CD4-positive, CD25-positive, alpha-beta regulatory T cell (primary cell): ENCODE data around the gene CHST1. TPM values are rescaled to one million over a fixed set of nuclear protein-coding genes. Genes with fewer than 3 reads are reported as not detected.

Experiments used
- ATAC-seq, 2 donors: fragments of 150-1000 bp; cut with Tn5 transposase; one replicate each; pipeline ENCODE4 v1.10.0; 2021; ENCODE audit warnings: low read depth in 2 of 2, moderate number of reproducible peaks in 2 of 2, moderate library complexity in 1 of 2
- DNase-seq, 3 donors: peaks; one replicate each; pipeline versions ENCODE4 v3.0.0 to v3.0.0-alpha.2; 2012 to 2022; ENCODE audit warnings: mixed read lengths in 1 of 3
- H3K27ac ChIP-seq: one replicate; pipeline ENCODE4 v1.7.0; 2013; ENCODE audit warnings: mild to moderate bottlenecking, low read length; ENCODE audit not compliant: insufficient read depth, poor library complexity, severe bottlenecking
- H3K27me3 ChIP-seq: one replicate; pipeline ENCODE4 v1.7.0; 2013; ENCODE audit warnings: low read length; ENCODE audit not compliant: control insufficient read depth, insufficient read depth
- H3K36me3 ChIP-seq: one replicate; pipeline ENCODE4 v1.7.0; 2013; ENCODE audit warnings: mild to moderate bottlenecking, low read length, moderate library complexity; ENCODE audit not compliant: control insufficient read depth, insufficient read depth
- H3K4me1 ChIP-seq: 2 replicates; pipeline ENCODE4 v1.7.0; 2013; ENCODE audit warnings: mild to moderate bottlenecking, low read length; ENCODE audit not compliant: insufficient read depth, control insufficient read depth, poor library complexity, severe bottlenecking
- H3K4me3 ChIP-seq: one replicate; pipeline ENCODE4 v1.7.0; 2013; ENCODE audit warnings: low read depth, mild to moderate bottlenecking, low read length, moderate library complexity
- H3K9me3 ChIP-seq, 2 experiments: 1 replicate in 1 of 2; 2 replicates in 1 of 2; pipeline ENCODE4 v1.7.0; 2013; ENCODE audit warnings: low read length in 2 of 2, mild to moderate bottlenecking in 1 of 2, moderate library complexity in 1 of 2; ENCODE audit not compliant: control insufficient read depth in 2 of 2
- H3K27ac Mint-ChIP-seq, 3 donors: one replicate each; pipeline ENCODE4 v1.8.0; 2020 to 2022; ENCODE audit warnings: mild to moderate bottlenecking in 3 of 3, mixed read lengths in 3 of 3, moderate library complexity in 2 of 3
- H3K27me3 Mint-ChIP-seq: one replicate; pipeline ENCODE4 v1.8.0; 2022; ENCODE audit warnings: mild to moderate bottlenecking, mixed read lengths
- H3K36me3 Mint-ChIP-seq: one replicate; pipeline ENCODE4 v1.8.0; 2020; ENCODE audit warnings: mixed read lengths
- H3K4me1 Mint-ChIP-seq, 4 donors: one replicate each; pipeline ENCODE4 v1.8.0; 2020 to 2022; ENCODE audit warnings: mixed read lengths in 4 of 4, mild to moderate bottlenecking in 1 of 4
- H3K4me3 Mint-ChIP-seq, 4 donors: one replicate each; pipeline ENCODE4 v1.8.0; 2020 to 2022; ENCODE audit warnings: mild to moderate bottlenecking in 4 of 4, mixed read lengths in 4 of 4, moderate library complexity in 3 of 4
- H3K9me3 Mint-ChIP-seq, 7 donors: one replicate each; pipeline ENCODE4 v1.8.0; 2020 to 2022; ENCODE audit warnings: mixed read lengths in 7 of 7, mild to moderate bottlenecking in 3 of 7, moderate library complexity in 2 of 7
- polyA plus RNA-seq, 4 donors: library from polyadenylated mRNA; unstranded; fragments of 300-500 nt; fragmentation: Illumina TruSeq; gene quantifications; one replicate each; pipeline ENCODE4 v1.2.3, GENCODE V29; 2021
- total RNA-seq: library from RNA; stranded (reverse); gene quantifications from one replicate; pipeline ENCODE4 v1.2.3, GENCODE V29; 2022

CHST1 gene
- total and polyA plus RNA-seq, 5 donors from 2014 or later, result 0.10 to 0.47 TPM; not detected in 3

DNA sequence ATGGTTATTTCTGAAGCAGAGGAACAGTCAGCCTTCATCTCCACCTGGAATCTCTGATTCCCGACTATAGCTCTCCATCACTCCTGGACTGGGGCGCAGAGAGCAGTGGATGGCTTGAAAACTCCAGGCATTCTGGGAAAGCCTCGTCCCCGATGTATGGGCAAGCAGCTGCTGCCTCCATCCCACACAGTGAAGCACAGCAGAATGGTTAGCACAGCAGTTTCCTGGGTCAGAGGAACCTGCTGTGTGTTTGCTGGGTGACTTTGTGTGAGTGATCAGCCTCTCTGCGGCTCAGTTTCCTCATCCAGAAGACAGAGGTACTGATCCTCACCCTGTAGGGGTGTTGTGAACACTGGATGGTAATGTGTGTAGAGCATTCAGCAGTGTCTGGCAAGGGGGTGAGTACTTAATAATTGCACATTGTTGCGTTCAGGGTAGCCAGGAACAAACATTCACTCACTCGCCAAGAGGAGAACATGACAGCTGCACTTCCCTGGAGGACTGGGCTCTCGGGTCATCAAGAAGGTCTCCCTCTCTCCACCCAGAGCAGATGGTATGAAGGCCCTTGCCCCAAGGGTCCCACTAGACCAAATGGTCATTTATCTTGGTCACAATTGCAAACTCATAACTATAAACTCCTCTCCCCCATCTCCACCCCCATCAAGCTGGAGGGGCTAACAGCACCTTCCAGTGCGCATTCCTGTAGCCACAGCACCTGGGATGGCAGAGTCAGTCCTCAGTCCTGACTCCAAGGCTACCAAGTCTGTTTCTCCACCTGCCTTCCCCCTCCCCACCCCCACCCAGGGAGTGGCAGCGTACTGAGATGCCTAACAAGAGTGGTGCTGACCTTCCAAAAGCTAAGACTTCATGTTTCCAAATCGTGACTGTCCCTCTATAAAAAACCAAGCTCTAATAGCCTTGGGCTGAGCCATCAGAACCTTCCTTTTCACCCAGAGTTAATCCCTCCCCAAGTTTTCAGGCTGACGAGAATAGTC, 1.5 kb upstream of the CHST1 start:
- Mint-ChIP-seq H3K36me3 (no peaks in the 10 kb centered on the region), H3K4me3 (peak overlapping the region in 3 of 4 donors; percentile 23 to 66 (median 62)), H3K9me3 (no peaks in the 10 kb centered on the region), H3K27ac (no peak overlapping the region), H3K27me3 (peaks cover 55% of the 10 kb centered on the region), H3K4me1 (peaks cover 0 to 13% (median 0%) of the 10 kb centered on the region in 4 donors)
- no peak overlapping the region for H3K27ac ChIP-seq
- no peak overlapping the region for H3K4me3 ChIP-seq
- DNase-seq (no peak), ATAC-seq (no peak)
- no peaks in the 10 kb centered on the region for H3K9me3 ChIP-seq
- H3K4me1 ChIP-seq, result peaks cover 16% of the 10 kb centered on the region
- no peaks in the 10 kb centered on the region for H3K27me3 ChIP-seq
- H3K36me3 ChIP-seq, result no peaks in the 10 kb centered on the region

DNA sequence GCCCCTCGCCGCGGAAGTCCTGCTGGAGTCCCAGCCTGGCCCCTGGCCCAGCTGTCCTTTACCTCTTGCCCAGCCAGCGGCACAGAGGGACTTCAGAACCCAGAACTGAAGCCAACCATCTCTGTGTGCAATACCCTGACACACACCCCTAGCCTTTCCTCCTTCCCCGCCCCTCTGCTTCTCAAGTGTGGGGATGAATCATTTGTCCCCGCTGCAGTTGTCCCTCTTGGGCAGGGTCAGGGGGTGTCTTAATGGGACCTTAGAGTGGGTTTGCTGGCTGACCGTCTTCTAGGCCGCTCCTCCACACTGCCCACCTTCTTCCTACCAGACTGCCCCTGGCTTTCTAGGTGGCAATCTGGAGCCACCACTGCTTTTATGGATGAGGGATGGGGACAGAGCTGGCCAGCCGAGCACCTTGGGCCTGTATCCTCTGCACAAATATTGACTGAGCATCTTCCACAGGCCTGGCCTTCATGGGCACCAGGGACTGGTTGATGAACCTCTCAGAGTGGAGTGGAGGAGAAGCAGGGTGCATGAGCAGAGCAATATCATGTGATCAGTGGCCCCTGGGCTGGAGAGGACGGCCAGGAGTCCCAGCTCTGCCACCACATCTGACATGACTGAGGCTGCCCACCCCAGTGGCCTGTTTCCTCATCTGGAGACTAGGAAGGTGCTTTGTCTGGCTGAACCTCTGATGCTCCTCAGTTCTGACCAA, 668 bp upstream of the CHST1 start:
- H3K27ac ChIP-seq, result no peak overlapping the region
- no peak overlapping the region for H3K4me3 ChIP-seq
- Mint-ChIP-seq H3K27ac (no peak overlapping the region), H3K4me3 (peak overlapping the region in 3 of 4 donors; percentile 62 to 85 (median 73)), H3K36me3 (no peaks in the 10 kb centered on the region), H3K4me1 (peaks cover 0 to 13% (median 2%) of the 10 kb centered on the region in 4 donors), H3K9me3 (no peaks in the 10 kb centered on the region), H3K27me3 (peaks cover 59% of the 10 kb centered on the region)
- H3K27me3 ChIP-seq, result no peaks in the 10 kb centered on the region
- no peaks in the 10 kb centered on the region for H3K36me3 ChIP-seq
- no peaks in the 10 kb centered on the region for H3K9me3 ChIP-seq
- DNase-seq (no peak), ATAC-seq (no peak)
- peaks cover 16% of the 10 kb centered on the region for H3K4me1 ChIP-seq

DNA sequence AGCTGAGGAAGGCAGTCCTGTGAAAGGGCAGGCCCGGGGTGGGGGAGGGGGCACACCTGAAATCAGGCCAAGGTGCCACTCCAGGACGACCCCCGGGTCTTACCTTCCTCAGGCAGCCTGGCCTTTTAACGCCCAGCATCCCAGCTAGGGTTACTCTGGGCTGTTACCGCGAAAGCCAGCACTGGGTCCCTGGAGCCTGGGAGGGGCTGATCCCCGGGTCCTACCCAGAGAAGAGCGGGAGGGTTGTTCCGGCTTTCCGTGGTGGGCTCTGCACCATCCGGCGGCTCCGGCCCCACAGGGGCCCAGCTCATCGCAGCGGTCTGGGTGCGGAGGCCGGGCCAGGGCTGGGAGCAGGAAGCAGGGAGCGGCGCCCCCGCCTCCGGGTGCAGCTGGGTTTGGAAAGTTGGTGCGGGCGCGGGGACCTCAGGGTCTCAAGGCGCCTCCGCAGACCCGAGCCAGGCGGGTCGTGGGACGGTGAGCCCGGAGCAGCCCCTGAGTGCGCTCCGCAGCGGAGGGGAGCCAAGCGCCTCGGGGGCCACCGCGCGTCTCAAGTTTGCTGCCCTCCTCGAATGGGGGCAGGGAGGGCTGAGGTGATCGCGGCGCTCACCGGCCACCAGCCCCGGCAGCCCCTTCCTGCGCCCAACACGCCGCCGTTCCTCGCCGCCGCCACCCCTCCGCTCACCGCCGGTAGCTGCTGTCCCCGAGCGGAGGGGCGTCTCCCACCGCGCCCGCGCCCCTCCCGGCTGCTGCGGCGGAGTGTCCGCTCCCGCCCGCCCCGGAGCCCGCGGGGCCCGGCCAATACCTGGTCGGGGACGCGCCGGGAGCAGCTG, 831 bp downstream of the CHST1 start:
- peaks cover 16% of the 10 kb centered on the region for H3K4me1 ChIP-seq
- H3K4me3 ChIP-seq, result no peak overlapping the region
- no peak overlapping the region for H3K27ac Mint-ChIP-seq
- peaks cover 0 to 13% (median 5%) of the 10 kb centered on the region in 4 donors for H3K4me1 Mint-ChIP-seq
- no peak overlapping the region for H3K27ac ChIP-seq
- no peak for DNase-seq
- H3K27me3 ChIP-seq, result no peaks in the 10 kb centered on the region
- no peaks in the 10 kb centered on the region for H3K9me3 ChIP-seq
- H3K4me3 Mint-ChIP-seq, result peak overlapping the region in 1 of 4 donors; percentile 59
- H3K27me3 Mint-ChIP-seq, result peaks cover 72% of the 10 kb centered on the region
- no peaks in the 10 kb centered on the region for H3K9me3 Mint-ChIP-seq
- H3K36me3 ChIP-seq, result no peaks in the 10 kb centered on the region
- no peak for ATAC-seq
- H3K36me3 Mint-ChIP-seq, result no peaks in the 10 kb centered on the region

DNA sequence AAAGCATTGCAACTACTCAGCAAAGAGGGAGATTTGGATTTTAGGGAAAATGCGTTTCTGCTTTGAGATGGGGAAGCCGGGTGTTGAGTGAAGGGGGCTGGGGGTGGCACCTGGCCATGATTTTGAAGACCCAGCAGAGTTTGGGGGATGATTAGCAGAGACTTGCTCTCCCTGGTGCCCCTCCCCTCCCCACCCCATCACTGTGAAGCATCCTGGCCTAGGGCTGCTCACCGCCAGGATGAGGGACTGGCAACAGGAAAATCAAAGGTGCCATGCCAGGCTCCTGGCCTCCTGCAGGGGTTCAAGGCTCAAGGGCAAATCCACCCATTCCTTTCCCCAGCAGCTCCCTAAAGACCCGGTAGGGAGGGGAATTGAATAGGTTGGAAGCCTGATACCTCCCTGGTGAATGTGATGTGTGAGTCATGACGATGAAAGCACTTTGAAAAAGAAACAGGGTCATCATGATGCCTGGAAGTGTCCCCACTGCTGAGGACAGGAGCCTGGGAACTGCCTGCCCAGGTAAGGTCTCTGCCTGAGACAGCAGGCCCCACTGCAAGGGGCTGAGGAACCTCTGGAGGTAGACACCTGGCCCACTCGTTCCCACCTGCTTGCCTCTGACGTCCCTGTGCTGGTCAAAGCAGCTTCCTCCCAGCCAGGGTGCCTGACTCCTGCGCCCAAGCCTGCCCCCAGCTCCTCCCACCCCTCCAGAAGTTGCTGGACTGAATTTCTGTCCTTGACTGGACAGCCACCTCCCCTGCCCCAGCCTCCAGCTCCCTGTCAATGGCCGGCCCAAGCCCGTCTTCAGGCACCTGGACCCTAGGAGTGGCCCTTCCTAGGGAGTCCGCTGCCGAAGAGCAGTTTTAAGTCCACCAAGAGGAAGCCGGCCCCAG, 1.7 kb downstream of the CHST1 start:
- no peak overlapping the region for H3K27ac Mint-ChIP-seq
- H3K36me3 Mint-ChIP-seq, result no peaks in the 10 kb centered on the region

DNA sequence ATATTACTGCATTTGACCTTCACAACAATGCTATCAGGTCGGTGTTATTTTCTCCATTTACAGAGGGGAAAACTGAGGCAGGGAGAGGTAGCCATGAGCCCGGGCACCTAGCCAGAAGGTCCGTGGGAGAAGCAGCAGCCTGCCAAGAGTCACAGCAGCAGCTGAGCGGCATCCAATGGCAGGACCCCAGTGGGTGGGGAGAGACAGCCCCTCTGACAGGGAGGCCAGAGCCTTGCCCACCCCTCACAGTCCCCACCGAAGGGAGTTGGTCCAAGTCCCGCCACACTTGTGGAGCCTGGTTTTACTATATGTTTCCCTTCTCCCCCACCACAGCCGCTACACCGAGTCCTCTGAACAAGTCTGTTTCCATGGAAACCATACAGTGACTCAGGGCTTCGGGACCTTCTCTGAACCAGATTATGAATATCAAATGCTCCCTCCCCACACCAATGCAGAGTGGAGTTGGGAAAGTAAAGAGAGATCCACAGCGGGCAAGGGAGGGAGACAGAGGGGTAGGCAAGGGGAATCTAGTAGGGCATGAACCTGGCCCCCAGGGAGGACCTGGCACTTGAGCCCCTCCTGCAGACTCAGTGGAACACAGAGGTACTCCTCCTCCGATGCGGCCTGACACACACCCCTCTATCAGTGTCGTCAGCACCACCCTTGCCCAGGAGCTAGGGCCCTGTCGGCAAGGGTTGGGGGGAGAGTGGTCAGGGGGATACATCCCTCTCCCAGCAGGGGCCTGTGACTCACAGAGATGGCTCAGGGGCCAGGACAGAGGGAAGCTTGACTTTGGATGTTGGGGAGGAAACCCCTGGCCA, 2.5 kb downstream of the CHST1 start:
- Mint-ChIP-seq H3K27me3 (peaks cover 58% of the 10 kb centered on the region), H3K4me3 (peak overlapping the region in 3 of 4 donors; percentile 44 to 87 (median 52)), H3K27ac (no peak overlapping the region), H3K4me1 (peaks cover 0 to 13% (median 5%) of the 10 kb centered on the region in 4 donors), H3K9me3 (no peaks in the 10 kb centered on the region), H3K36me3 (no peaks in the 10 kb centered on the region)
- no peaks in the 10 kb centered on the region for H3K27me3 ChIP-seq
- no peak overlapping the region for H3K27ac ChIP-seq
- ATAC-seq (no peak), DNase-seq (no peak)
- no peaks in the 10 kb centered on the region for H3K36me3 ChIP-seq
- peaks cover 16% of the 10 kb centered on the region for H3K4me1 ChIP-seq
- H3K4me3 ChIP-seq, result no peak overlapping the region
- no peaks in the 10 kb centered on the region for H3K9me3 ChIP-seq

More for the DNA sequence above, 1.7 kb downstream of the CHST1 start:
- H3K36me3 ChIP-seq, result no peaks in the 10 kb centered on the region
- peaks cover 16% of the 10 kb centered on the region for H3K4me1 ChIP-seq
- no peak for DNase-seq
- H3K4me1 Mint-ChIP-seq, result peaks cover 0 to 13% (median 5%) of the 10 kb centered on the region in 4 donors
- no peaks in the 10 kb centered on the region for H3K9me3 ChIP-seq
- H3K27me3 ChIP-seq, result no peaks in the 10 kb centered on the region
- no peaks in the 10 kb centered on the region for H3K9me3 Mint-ChIP-seq
- peak overlapping the region in 3 of 4 donors; percentile 39 to 59 (median 54) for H3K4me3 Mint-ChIP-seq
- H3K27ac ChIP-seq, result no peak overlapping the region
- H3K27me3 Mint-ChIP-seq, result peaks cover 67% of the 10 kb centered on the region
- no peak overlapping the region for H3K4me3 ChIP-seq
- no peak for ATAC-seq

DNA sequence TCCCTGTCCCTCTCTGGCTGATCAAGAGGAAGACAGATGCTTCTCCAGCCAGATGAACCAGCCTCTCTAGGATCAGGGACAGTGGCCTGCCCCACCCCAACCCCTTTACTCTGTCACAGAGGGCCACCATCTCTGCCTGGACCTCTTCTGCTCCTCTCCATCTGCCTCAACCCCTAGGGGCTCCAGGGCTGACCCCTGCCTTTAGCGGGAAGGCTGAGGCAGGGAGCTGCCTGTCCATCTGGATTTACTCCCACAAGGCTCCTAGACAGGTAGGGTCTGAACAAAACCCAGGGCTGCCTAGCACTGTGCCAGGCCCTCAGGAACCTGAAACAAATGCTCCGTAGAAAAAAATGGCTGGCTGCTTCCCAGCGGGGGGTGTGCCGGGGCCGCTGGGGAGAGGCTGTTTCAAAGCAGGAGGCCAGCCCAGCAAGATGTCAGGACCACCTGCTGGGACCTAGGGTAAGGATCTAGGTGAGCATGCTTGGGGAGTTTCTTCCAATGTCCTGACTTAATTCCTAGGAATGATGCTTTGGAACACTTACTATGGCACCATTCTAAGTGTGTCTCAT, 3.2 kb downstream of the CHST1 start:
- Histone ChIP-seq H3K27ac (no peak overlapping the region), H3K4me1 (peaks cover 16% of the 10 kb centered on the region), H3K9me3 (no peaks in the 10 kb centered on the region), H3K4me3 (no peak overlapping the region), H3K36me3 (no peaks in the 10 kb centered on the region), H3K27me3 (no peaks in the 10 kb centered on the region)
- Mint-ChIP-seq H3K9me3 (no peaks in the 10 kb centered on the region), H3K4me1 (peaks cover 0 to 12% (median 5%) of the 10 kb centered on the region in 4 donors), H3K4me3 (no peak overlapping the region), H3K27me3 (peaks cover 51% of the 10 kb centered on the region), H3K27ac (no peak overlapping the region), H3K36me3 (no peaks in the 10 kb centered on the region)
- ATAC-seq (no peak), DNase-seq (no peak)
